RWPE1 (cell line): ENCODE data around the gene SLC2A4.
A peak's percentile ranks its signal among the peaks of the same experiment; 100 is the strongest.

ENCODE experiments used
- CTCF ChIA-PET: fragments of 350-600 bp; sonication (Branson Sonifier 250); formaldehyde crosslinking; extraction: SDS; loops from one replicate; lab custom pipeline; 2021; lab: Yijun Ruan, JAX
- POLR2A ChIA-PET: fragments of 400-600 bp; formaldehyde crosslinking; extraction: SDS; loops from one replicate; lab custom pipeline; 2020; ENCODE audit warnings: antibody characterized with exemption; ENCODE audit not compliant: low non-redundant PET; lab: Yijun Ruan, JAX
- DNase-seq: peaks from one replicate; pipeline ENCODE4 v3.0.0; 2012; ENCODE audit warnings: low spot score
- H3K27ac ChIP-seq: fragments of 450-650 bp; 2 replicates; pipeline ENCODE4 v1.5.1; 2017
- TF ChIP-seq, protein P1 (sequence below): fragments of 450-650 bp; conservative IDR thresholded peaks from 2 replicates; pipeline ENCODE4 v1.5.1; 2017; ENCODE audit warnings: low read depth, mild to moderate bottlenecking

Gene SLC2A4

DNA sequence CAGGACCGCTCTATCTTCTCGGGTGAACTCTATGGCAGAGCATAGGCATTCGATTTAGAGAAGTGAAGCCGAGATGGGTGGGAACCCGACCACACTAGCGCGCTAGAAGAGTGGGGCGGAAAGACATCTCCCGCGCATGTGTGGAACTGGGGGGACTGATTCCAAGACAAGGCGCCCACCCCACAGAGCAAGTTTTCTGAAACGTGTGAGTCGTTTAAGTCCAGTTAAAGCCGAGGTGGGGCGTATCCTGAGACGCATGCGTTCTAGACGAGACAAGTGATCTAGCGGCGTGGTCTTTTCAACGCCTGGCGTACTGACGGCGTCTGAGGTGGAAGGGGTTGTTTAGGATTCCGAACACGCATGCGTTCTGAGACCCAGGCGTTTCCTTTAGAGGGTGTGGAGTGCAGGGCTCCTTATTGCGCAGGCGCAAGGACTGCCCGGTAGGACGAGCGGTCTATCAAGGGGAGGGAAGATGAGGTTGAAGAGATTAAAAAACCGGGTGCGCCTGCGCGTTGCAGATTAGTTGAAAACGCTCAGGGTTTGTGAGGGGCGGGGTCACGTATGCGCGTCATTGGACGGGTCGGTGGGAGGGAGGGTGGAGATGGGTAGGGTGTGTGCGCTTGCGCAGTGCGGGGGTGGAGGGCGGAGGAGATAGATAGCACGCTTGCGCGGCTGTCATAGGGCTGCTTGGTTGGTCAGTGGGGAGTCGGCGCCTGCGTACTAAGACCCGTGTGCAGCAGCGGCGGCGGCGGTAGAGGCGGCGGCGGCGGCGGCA, 25.6 kb downstream of the SLC2A4 start, which contains the start of gene EIF5A:
TSS of gene EIF5A (plus strand) at position 718 of the 775 bp plus-strand sequence. CDS start 2,008 bp downstream, outside the sequence.
- POLR2A ChIA-PET, result no interaction called here

DNA sequence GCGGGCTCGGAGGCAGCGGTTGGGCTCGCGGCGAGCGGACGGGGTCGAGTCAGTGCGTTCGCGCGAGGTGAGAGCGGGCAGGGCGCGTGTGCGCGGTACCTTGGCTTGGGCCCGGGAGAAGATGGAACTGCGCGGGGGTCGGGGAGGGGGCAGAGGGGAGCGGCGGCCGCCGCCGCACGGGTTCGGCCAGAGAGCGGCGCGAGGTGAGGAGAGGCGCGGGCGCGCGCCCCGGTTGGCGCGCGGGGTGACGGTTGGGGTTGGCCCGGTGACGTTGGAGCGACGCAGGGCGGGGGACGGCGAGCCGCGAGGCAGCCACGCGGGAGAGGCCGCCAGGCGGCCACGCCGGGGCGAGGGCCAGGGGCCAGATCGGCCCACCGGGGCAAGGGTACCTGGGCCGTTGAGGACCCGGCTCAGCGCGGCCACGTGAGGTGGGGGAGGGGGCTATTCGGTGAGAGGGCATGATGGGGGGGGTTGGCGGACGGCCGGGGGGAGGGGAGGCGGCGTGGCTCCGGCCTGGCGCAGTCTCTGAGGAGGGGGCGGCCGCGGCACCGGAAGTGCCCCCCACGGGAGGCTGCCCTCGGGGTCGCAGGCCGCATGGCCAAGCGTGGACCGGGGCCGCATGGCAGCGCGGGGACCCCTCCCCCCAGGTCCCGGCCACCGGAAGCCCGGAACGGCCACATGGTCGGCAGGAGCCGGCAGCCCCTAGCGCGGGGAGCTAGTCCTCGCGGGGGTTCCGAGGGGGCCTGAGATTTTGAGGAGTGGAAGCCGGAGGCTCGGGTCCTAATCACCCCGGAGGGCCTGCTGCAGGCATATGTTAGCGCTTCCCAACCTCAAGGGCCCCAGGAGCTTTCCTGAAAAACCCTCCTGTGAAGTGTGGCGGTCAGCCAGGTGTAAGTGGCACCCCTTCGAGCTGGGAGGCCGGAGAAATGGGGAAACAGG, 26.4 kb downstream of the SLC2A4 start:
- CTCF ChIA-PET, result no interaction called here
- POLR2A ChIA-PET, result no interaction called here
- TF ChIP-seq, protein P1, sequence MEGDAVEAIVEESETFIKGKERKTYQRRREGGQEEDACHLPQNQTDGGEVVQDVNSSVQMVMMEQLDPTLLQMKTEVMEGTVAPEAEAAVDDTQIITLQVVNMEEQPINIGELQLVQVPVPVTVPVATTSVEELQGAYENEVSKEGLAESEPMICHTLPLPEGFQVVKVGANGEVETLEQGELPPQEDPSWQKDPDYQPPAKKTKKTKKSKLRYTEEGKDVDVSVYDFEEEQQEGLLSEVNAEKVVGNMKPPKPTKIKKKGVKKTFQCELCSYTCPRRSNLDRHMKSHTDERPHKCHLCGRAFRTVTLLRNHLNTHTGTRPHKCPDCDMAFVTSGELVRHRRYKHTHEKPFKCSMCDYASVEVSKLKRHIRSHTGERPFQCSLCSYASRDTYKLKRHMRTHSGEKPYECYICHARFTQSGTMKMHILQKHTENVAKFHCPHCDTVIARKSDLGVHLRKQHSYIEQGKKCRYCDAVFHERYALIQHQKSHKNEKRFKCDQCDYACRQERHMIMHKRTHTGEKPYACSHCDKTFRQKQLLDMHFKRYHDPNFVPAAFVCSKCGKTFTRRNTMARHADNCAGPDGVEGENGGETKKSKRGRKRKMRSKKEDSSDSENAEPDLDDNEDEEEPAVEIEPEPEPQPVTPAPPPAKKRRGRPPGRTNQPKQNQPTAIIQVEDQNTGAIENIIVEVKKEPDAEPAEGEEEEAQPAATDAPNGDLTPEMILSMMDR, result no peak
- DNase-seq, result peak; percentile 26
- H3K27ac ChIP-seq, result peak overlapping the region; percentile 98

More for the DNA sequence above, 25.6 kb downstream of the SLC2A4 start, which contains the start of gene EIF5A:
- TF ChIP-seq, protein P1, result no peak
- CTCF ChIA-PET, result interaction anchor here (0.5 kb wide), 1 partner anchor 1681 kb away, joined by 4 read pairs; no protein-coding TSS in a partner anchor
- H3K27ac ChIP-seq, result peak within 1 kb of the TSS; percentile 98
- DNase-seq, result peak; percentile 100

- ChIA-PET CTCF (no interaction called here), POLR2A (interaction anchor here (0.5 to 0.8 kb wide), 4 partner anchors 41 to 597 kb away, joined by 3 to 7 read pairs (median 4); no protein-coding TSS in a partner anchor)
- TF ChIP-seq, protein P1, result no peak
- H3K27ac ChIP-seq, result peak overlapping the region; percentile 98
- DNase-seq, result peak; percentile 81
Measured at GRCh38 chr17:7308625-7309433, 27.3 kb downstream of the SLC2A4 start.

GRCh38 chr17:7309628-7310027, 28.1 kb downstream of the SLC2A4 start:
- TF ChIP-seq, protein P1, result no peak
- DNase-seq, result no peak
- CTCF ChIA-PET, result interaction anchor here (0.6 to 1.3 kb wide), 2 partner anchors 17 to 258 kb away, joined by 3 to 6 read pairs; no protein-coding TSS in a partner anchor
- peak overlapping the region; percentile 98 for H3K27ac ChIP-seq
- POLR2A ChIA-PET, result interaction anchor here (0.6 to 0.8 kb wide), 3 partner anchors 40 to 598 kb away, joined by 3 to 7 read pairs (median 4); no protein-coding TSS in a partner anchor

GRCh38 chr17:7311110-7311705, 29.7 kb downstream of the SLC2A4 start:
- DNase-seq, result no peak
- H3K27ac ChIP-seq, result peak overlapping the region; percentile 62
- ChIA-PET CTCF (no interaction called here), POLR2A (no interaction called here)
- TF ChIP-seq, protein P1, result no peak
